H1 (cell line): ENCODE data around the gene GIPC2. TPM values are rescaled to one million over a fixed set of nuclear protein-coding genes. Genes with fewer than 3 reads are reported as not detected.

Experiments used
- CTCF ChIA-PET: fragments of 300-600 bp; sonication (Branson Sonifier 250); formaldehyde crosslinking; loops from one replicate; lab custom pipeline; 2021; ENCODE audit not compliant: partially characterized antibody; lab: Charles Lee
- POLR2A ChIA-PET: fragments of 300-600 bp; sonication (Branson Sonifier 250); formaldehyde crosslinking; loops from one replicate; lab custom pipeline; 2021; ENCODE audit warnings: inconsistent platforms; ENCODE audit not compliant: partially characterized antibody; lab: Charles Lee
- DNase-seq, 2 experiments: peaks; one replicate each; pipeline versions ENCODE4 v3.0.0 to v3.0.0-alpha.2; 2010 to 2022; ENCODE audit warnings: low spot score in 2 of 2, low read depth in 1 of 2, mixed read lengths in 1 of 2
- FAIRE-seq: peaks from 2 replicates; lab custom pipeline; 2011; peaks lifted over from hg19 to GRCh38; lab: Jason Lieb, UNC
- H2AFZ ChIP-seq: 2 replicates; pipeline ENCODE4 v1.8.1; 2012; ENCODE audit warnings: low read length, inconsistent platforms
- H2AK5ac ChIP-seq: 2 replicates; pipeline ENCODE4 v1.6.1; 2013; ENCODE audit warnings: low read depth, low read length
- H2BK120ac ChIP-seq: replicated peaks from 2 replicates; pipeline ENCODE3; 2013; ENCODE audit warnings: low read depth, low read length, inconsistent platforms
- H2BK12ac ChIP-seq: 2 replicates; pipeline ENCODE4 v1.6.1; 2013; ENCODE audit warnings: low read depth, low read length
- H2BK15ac ChIP-seq: 2 replicates; pipeline ENCODE4 v1.6.1; 2013; ENCODE audit warnings: low read length
- H2BK20ac ChIP-seq: 2 replicates; pipeline ENCODE4 v1.6.1; 2013; ENCODE audit warnings: low read length
- H2BK5ac ChIP-seq: 2 replicates; pipeline ENCODE4 v1.6.1; 2013; ENCODE audit warnings: low read depth, low read length
- H3K14ac ChIP-seq: 2 replicates; pipeline ENCODE4 v1.6.1; 2013; ENCODE audit warnings: inconsistent platforms; ENCODE audit not compliant: insufficient read length
- H3K18ac ChIP-seq: 2 replicates; pipeline ENCODE4 v1.6.1; 2013; ENCODE audit warnings: low read length; ENCODE audit errors: extremely low read depth
- H3K23ac ChIP-seq: 2 replicates; pipeline ENCODE4 v1.6.1; 2013; ENCODE audit warnings: inconsistent platforms; ENCODE audit not compliant: insufficient read length
- H3K23me2 ChIP-seq: 2 replicates; pipeline ENCODE4 v1.6.1; 2013; ENCODE audit warnings: low read depth, low read length
- H3K27ac ChIP-seq: 2 replicates; pipeline ENCODE4 v1.6.1; 2011; ENCODE audit warnings: low read depth, low read length, inconsistent platforms
- H3K27me3 ChIP-seq, 4 experiments: replicated peaks in 1 of 4; 1 replicate in 1 of 4; 2 replicates in 3 of 4; pipeline versions ENCODE4 v1.6.1 to v1.8.1; 2011 to 2013; ENCODE audit warnings: low read length in 3 of 4, mild to moderate bottlenecking in 3 of 4, inconsistent platforms in 2 of 4, mixed read lengths in 2 of 4, moderate library complexity in 1 of 4; ENCODE audit not compliant: control insufficient read depth in 3 of 4, insufficient read depth in 3 of 4; ENCODE audit errors: extremely low read depth in 1 of 4
- H3K36me3 ChIP-seq, 4 experiments: 2 replicates each; pipeline versions ENCODE4 v1.6.1 to v1.8.1; 2011 to 2013; ENCODE audit warnings: mild to moderate bottlenecking in 4 of 4, low read length in 3 of 4, moderate library complexity in 2 of 4, control low read depth in 1 of 4, inconsistent platforms in 1 of 4; ENCODE audit not compliant: insufficient read depth in 4 of 4, control insufficient read depth in 2 of 4
- H3K4ac ChIP-seq: replicated peaks from 2 replicates; pipeline ENCODE3; 2013; ENCODE audit warnings: low read length, low read depth, mixed read lengths, inconsistent platforms; ENCODE audit not compliant: insufficient read length
- H3K4me1 ChIP-seq, 4 experiments: replicated peaks in 1 of 4; 1 replicate in 1 of 4; 2 replicates in 3 of 4; pipeline versions ENCODE4 v1.6.1 to v1.8.1; 2011 to 2013; ENCODE audit warnings: low read length in 3 of 4, inconsistent platforms in 2 of 4, mixed read lengths in 1 of 4; ENCODE audit not compliant: insufficient read depth in 4 of 4, control insufficient read depth in 3 of 4
- H3K4me2 ChIP-seq, 2 experiments: 2 replicates each; pipeline versions ENCODE4 v1.6.1 to v1.8.1; 2011 to 2013; ENCODE audit warnings: low read depth in 2 of 2, low read length in 2 of 2, control low read depth in 1 of 2, inconsistent platforms in 1 of 2, mild to moderate bottlenecking in 1 of 2; ENCODE audit not compliant: insufficient read depth in 1 of 2
- H3K4me3 ChIP-seq, 4 experiments: fragments of 200-600, 300-600 bp in 1 of 4; sonication (generic), shearing (Covaris generic), sonication (Bioruptor Twin) in 1 of 4; 2 replicates each; pipeline versions ENCODE4 v1.5.1 to v1.8.1; 2011 to 2016; ENCODE audit warnings: low read length in 4 of 4, low read depth in 3 of 4, control low read depth in 2 of 4, inconsistent platforms in 2 of 4, mild to moderate bottlenecking in 2 of 4, mixed read lengths in 1 of 4, moderate library complexity in 1 of 4; ENCODE audit not compliant: insufficient read depth in 2 of 4; ENCODE audit errors: extremely low read depth in 1 of 4
- H3K56ac ChIP-seq: replicated peaks from 2 replicates; pipeline ENCODE3; 2013; ENCODE audit warnings: low read depth, mild to moderate bottlenecking, mixed read lengths, low read length, inconsistent platforms; ENCODE audit not compliant: insufficient read length
- H3K79me1 ChIP-seq: 2 replicates; pipeline ENCODE4 v1.6.1; 2013; ENCODE audit warnings: low read depth, low read length, control low read depth
- H3K79me2 ChIP-seq, 2 experiments: 2 replicates each; pipeline versions ENCODE4 v1.6.1 to v1.8.1; 2012 to 2013; ENCODE audit warnings: low read length in 2 of 2, mild to moderate bottlenecking in 2 of 2, inconsistent platforms in 1 of 2; ENCODE audit not compliant: insufficient read depth in 2 of 2, control insufficient read depth in 1 of 2
- H3K9ac ChIP-seq, 4 experiments: replicated peaks in 1 of 4; 1 replicate in 1 of 4; 2 replicates in 3 of 4; pipeline versions ENCODE4 v1.6.1 to v1.8.1; 2011 to 2013; ENCODE audit warnings: low read depth in 3 of 4, low read length in 3 of 4, control low read depth in 2 of 4, mild to moderate bottlenecking in 2 of 4, moderate library complexity in 2 of 4, inconsistent platforms in 1 of 4; ENCODE audit errors: extremely low read depth in 1 of 4
- H3K9me3 ChIP-seq, 2 experiments: 2 replicates each; pipeline versions ENCODE4 v1.6.1 to v1.8.1; 2012 to 2013; ENCODE audit warnings: mild to moderate bottlenecking in 2 of 2, moderate library complexity in 2 of 2, control low read depth in 1 of 2, inconsistent platforms in 1 of 2, low read depth in 1 of 2, low read length in 1 of 2, mixed read lengths in 1 of 2; ENCODE audit not compliant: insufficient read depth in 2 of 2
- H4K20me1 ChIP-seq, 2 experiments: replicated peaks in 1 of 2; 2 replicates each; pipeline versions ENCODE3 to v1.8.1; 2011 to 2013; ENCODE audit warnings: inconsistent platforms in 2 of 2, low read length in 2 of 2, mild to moderate bottlenecking in 1 of 2; ENCODE audit not compliant: insufficient read depth in 2 of 2, control insufficient read depth in 1 of 2
- H4K5ac ChIP-seq: 2 replicates; pipeline ENCODE4 v1.6.1; 2013; ENCODE audit warnings: low read length, low read depth, mixed read lengths, inconsistent platforms; ENCODE audit not compliant: insufficient read length
- H4K8ac ChIP-seq: 2 replicates; pipeline ENCODE4 v1.8.0; 2013; ENCODE audit warnings: mild to moderate bottlenecking, moderate library complexity, low read length, inconsistent platforms; ENCODE audit not compliant: insufficient read depth; ENCODE audit errors: extremely low read depth
- H4K91ac ChIP-seq: replicated peaks from 2 replicates; pipeline ENCODE3; 2013; ENCODE audit warnings: low read length, mixed read lengths, inconsistent platforms; ENCODE audit not compliant: insufficient read length
- CHD1 ChIP-seq: IDR thresholded peaks from 2 replicates; pipeline ENCODE4 v1.6.1; 2012; ENCODE audit warnings: low read depth, low read length, improper control_type of control experiment
- CHD2 ChIP-seq: IDR thresholded peaks from 2 replicates; pipeline ENCODE4 v1.6.1; 2012; ENCODE audit warnings: low read length, improper control_type of control experiment
- CREB1 ChIP-seq: IDR thresholded peaks from 2 replicates; pipeline ENCODE4 v1.6.1; 2012; ENCODE audit warnings: inconsistent platforms
- SIN3A ChIP-seq, 2 experiments: IDR thresholded peaks in 1 of 2; conservative IDR thresholded peaks in 1 of 2; 2 replicates each; pipeline ENCODE4 v1.6.1; 2011 to 2012; ENCODE audit warnings: low read length in 2 of 2, improper control_type of control experiment in 1 of 2, low read depth in 1 of 2, mild to moderate bottlenecking in 1 of 2
- TEAD4 ChIP-seq: IDR thresholded peaks from 2 replicates; pipeline ENCODE4 v1.6.1; 2012; ENCODE audit warnings: low read depth, low read length, inconsistent platforms, mixed read lengths
- WGBS, 2 experiments: shearing (Covaris generic) in 1 of 2; methylation state at CpG; one replicate each; pipeline versions ENCODE4 v1.1.6 to v1.1.7; 2013 to 2015; ENCODE audit warnings: low lambda C conversion rate in 2 of 2, mixed read lengths in 2 of 2, inconsistent platforms in 1 of 2, low coverage in 1 of 2, missing lambda C conversion rate in 1 of 2; ENCODE audit not compliant: insufficient replicate concordance in 2 of 2, insufficient coverage in 1 of 2, insufficient read length in 1 of 2; ENCODE audit errors: extremely low coverage in 1 of 2, missing lambda C conversion rate in 1 of 2; 5-methylcytosine and 5-hydroxymethylcytosine counted together
- polyA plus RNA-seq, 7 experiments: library from polyadenylated mRNA; depleted of rRNA in 3 of 7; stranded (reverse) in 5 of 7; unstranded in 2 of 7; fragments of >200 nt in 5 of 7; fragments of 200-250 nt in 2 of 7; gene quantifications; 1 replicate in 5 of 7; 2 replicates in 1 of 7; 4 replicates in 1 of 7; pipeline versions ENCODE4 v1.2.1 to v1.2.3, GENCODE V29; 2011 to 2013; ENCODE audit warnings: missing spikeins in 2 of 7, mixed read lengths in 2 of 7
- total RNA-seq: library from RNA; stranded (reverse); fragmentation: NEBNext Ultra II Directional; extraction: Animal tissue kit (Norgen Biotek cat#: 25700); gene quantifications from 2 replicates; pipeline ENCODE4 v1.2.1, GENCODE V29; 2021
- TF ChIP-seq, protein P1 (sequence below): IDR thresholded peaks from 2 replicates; pipeline ENCODE4 v1.6.1; 2012; ENCODE audit warnings: inconsistent platforms

The GIPC2 gene
- total and polyA plus RNA-seq, 2 of the 8 experiments (the other 6 are each of a cell fraction or from before 2014, with no cell fraction given) = 0.29 to 0.69 TPM

DNA sequence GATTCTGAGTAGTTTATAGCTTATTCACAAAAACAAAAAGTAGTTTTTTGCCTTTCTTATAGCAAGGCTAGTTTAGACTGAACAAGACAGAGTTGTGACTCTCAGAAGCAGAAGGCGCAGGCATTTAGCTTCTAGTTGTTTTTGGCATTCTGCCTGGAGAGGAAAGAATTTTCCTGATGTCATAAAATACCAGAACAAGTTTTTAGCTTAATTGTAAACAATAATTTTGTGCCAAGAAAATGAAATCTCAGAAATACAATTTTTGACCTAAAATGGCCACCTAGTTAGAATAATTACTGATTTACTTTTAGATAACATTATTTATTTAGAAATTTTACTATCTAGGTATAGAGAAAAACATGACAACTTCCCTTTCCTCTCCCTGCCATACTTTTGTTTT lies 40.0 kb upstream of the GIPC2 start:
- no peak overlapping the region for H4K5ac ChIP-seq
- H2BK20ac ChIP-seq = no peak overlapping the region
- H2BK15ac ChIP-seq = no peak overlapping the region
- H3K14ac ChIP-seq = no peak overlapping the region
- no peak for TF ChIP-seq CREB1
- TF ChIP-seq CHD2 = no peak
- TF ChIP-seq SIN3A (conservative IDR thresholded peaks at IDR 0.05 in 1 of 2, IDR thresholded peaks at IDR 0.05 in 1 of 2; ENCODE audit: low read depth in 1 of 2, low read length in 2 of 2) = no peak
- TF ChIP-seq, protein P1, sequence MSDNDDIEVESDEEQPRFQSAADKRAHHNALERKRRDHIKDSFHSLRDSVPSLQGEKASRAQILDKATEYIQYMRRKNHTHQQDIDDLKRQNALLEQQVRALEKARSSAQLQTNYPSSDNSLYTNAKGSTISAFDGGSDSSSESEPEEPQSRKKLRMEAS = no peak
- no peak for TF ChIP-seq CHD1
- no peak for TF ChIP-seq TEAD4
- TF ChIP-seq, all 59 proteins: peak for 0
- no peak for DNase-seq
- Histone ChIP-seq H2BK5ac (no peak overlapping the region), H3K4me2 (0 out of 4 replicates have a peak overlapping the region, but pooled peaks of 1 of the 2 experiments have one; percentile 78), H3K36me3 (no peaks in the 10 kb centered on the region), H3K79me1 (no peaks in the 10 kb centered on the region), H4K8ac (no peak overlapping the region), H3K4me1 (peaks cover 0 to 5% (median 3%) of the 10 kb centered on the region in 4 experiments; a peak in 3 of 7 replicates), H3K18ac (no peak overlapping the region), H3K9me3 (no peaks in the 10 kb centered on the region), H4K91ac (no peak overlapping the region), H3K79me2 (peaks cover 0 to 5% of the 10 kb centered on the region in 2 experiments; a peak in 2 of 4 replicates), H3K27me3 (no peaks in the 10 kb centered on the region), H2AK5ac (no peak overlapping the region), H3K27ac (no peak overlapping the region), H3K56ac (no peak overlapping the region), H4K20me1 (no peaks in the 10 kb centered on the region), H3K9ac (peak overlapping the region in 1 of 4 experiments; percentile 49; a peak in 1 of 7 replicates), H2BK12ac (no peak overlapping the region), H3K23ac (no peak overlapping the region), H2BK120ac (no peak overlapping the region), H2AFZ (no peak overlapping the region), H3K4me3 (peak overlapping the region in 1 of 4 experiments; percentile 53; a peak in 2 of 8 replicates), H3K4ac (no peak overlapping the region), H3K23me2 (0 out of 2 replicates have a peak, but pooled peaks cover 2% of the 10 kb centered on the region)
- ChIA-PET CTCF (interaction anchor here (0.7 to 2.9 kb wide), 5 partner anchors 14 to 120 kb away, joined by 3 to 15 read pairs (median 4); no protein-coding TSS in a partner anchor), POLR2A (interaction anchor here (0.7 to 8.6 kb wide), 7 partner anchors 11 to 37 kb away, joined by 3 to 180 read pairs (median 9); partner anchors contain the start of gene FUBP1)
- no peak for FAIRE-seq
- WGBS, 2 experiments = 88% methylated on average over 1 of the region's 1 CpG; no CpG with 5 or more reads in 1 of the 2 experiments
